Liver (tissue), 3 donors: Measurements from ENCODE around the gene WARS2.

Experiments
- CTCF ChIP-seq: fragments of 150-350 bp; IDR thresholded peaks from 2 replicates; pipeline ENCODE4 v1.5.1; 2017; ENCODE audit warnings: improper control_type of control experiment, low read depth, low read length; ENCODE audit not compliant: missing input control
- EGR1 ChIP-seq, 2 donors: IDR thresholded peaks; 2 replicates each; pipeline ENCODE4 v1.6.1; 2016 to 2018; ENCODE audit warnings: antibody characterized with exemption in 2 of 2, low read depth in 2 of 2
- GABPA ChIP-seq, 2 donors: IDR thresholded peaks in 1 of 2; conservative IDR thresholded peaks in 1 of 2; 2 replicates each; pipeline ENCODE4 v1.6.1; 2016; ENCODE audit warnings: antibody characterized with exemption in 2 of 2, mild to moderate bottlenecking in 1 of 2, moderate library complexity in 1 of 2
- JUND ChIP-seq, 2 donors: IDR thresholded peaks; 2 replicates each; pipeline ENCODE4 v1.6.1; 2016; ENCODE audit warnings: antibody characterized with exemption in 2 of 2
- MAX ChIP-seq: IDR thresholded peaks from 2 replicates; pipeline ENCODE4 v1.6.1; 2016; ENCODE audit warnings: antibody characterized with exemption
- NR2F2 ChIP-seq: IDR thresholded peaks from 2 replicates; pipeline ENCODE4 v1.6.1; 2016; ENCODE audit warnings: antibody characterized with exemption
- RAD21 ChIP-seq, 2 donors: IDR thresholded peaks; 2 replicates each; pipeline ENCODE4 v1.6.1; 2016; ENCODE audit warnings: antibody characterized with exemption in 2 of 2, mild to moderate bottlenecking in 2 of 2
- RXRA ChIP-seq, 2 donors: IDR thresholded peaks; 2 replicates each; pipeline ENCODE4 v1.6.1; 2017 to 2018; ENCODE audit warnings: antibody characterized with exemption in 2 of 2, mild to moderate bottlenecking in 1 of 2
- SP1 ChIP-seq: IDR thresholded peaks from 2 replicates; pipeline ENCODE4 v1.6.1; 2018; ENCODE audit warnings: antibody characterized with exemption, mild to moderate bottlenecking
- TAF1 ChIP-seq: conservative IDR thresholded peaks from 2 replicates; pipeline ENCODE4 v1.6.1; 2016; ENCODE audit warnings: antibody characterized with exemption, mild to moderate bottlenecking
- YY1 ChIP-seq: IDR thresholded peaks from 2 replicates; pipeline ENCODE4 v1.6.1; 2016; ENCODE audit warnings: antibody characterized with exemption, mild to moderate bottlenecking
- ZBTB33 ChIP-seq: IDR thresholded peaks from 2 replicates; pipeline ENCODE4 v1.6.1; 2016; ENCODE audit warnings: antibody characterized with exemption
- TF ChIP-seq, protein P1 (sequence below): IDR thresholded peaks from 2 replicates; pipeline ENCODE4 v1.6.1; 2016; ENCODE audit warnings: antibody characterized with exemption, mild to moderate bottlenecking
- TF ChIP-seq, protein P2 (sequence below): IDR thresholded peaks from 2 replicates; pipeline ENCODE4 v1.6.1; 2016; ENCODE audit warnings: antibody characterized with exemption
- donor health status: healthy.
- donor health status: healthy.

- no peak for TF ChIP-seq TAF1
- TF ChIP-seq MAX, result no peak
- TF ChIP-seq EGR1 (IDR thresholded peaks at IDR 0.05; ENCODE audit: low read depth in 2 of 2), result no peak
- TF ChIP-seq CTCF, result no peak
- TF ChIP-seq JUND (IDR thresholded peaks at IDR 0.05), result no peak
- TF ChIP-seq SP1, result no peak
- TF ChIP-seq, protein P1, sequence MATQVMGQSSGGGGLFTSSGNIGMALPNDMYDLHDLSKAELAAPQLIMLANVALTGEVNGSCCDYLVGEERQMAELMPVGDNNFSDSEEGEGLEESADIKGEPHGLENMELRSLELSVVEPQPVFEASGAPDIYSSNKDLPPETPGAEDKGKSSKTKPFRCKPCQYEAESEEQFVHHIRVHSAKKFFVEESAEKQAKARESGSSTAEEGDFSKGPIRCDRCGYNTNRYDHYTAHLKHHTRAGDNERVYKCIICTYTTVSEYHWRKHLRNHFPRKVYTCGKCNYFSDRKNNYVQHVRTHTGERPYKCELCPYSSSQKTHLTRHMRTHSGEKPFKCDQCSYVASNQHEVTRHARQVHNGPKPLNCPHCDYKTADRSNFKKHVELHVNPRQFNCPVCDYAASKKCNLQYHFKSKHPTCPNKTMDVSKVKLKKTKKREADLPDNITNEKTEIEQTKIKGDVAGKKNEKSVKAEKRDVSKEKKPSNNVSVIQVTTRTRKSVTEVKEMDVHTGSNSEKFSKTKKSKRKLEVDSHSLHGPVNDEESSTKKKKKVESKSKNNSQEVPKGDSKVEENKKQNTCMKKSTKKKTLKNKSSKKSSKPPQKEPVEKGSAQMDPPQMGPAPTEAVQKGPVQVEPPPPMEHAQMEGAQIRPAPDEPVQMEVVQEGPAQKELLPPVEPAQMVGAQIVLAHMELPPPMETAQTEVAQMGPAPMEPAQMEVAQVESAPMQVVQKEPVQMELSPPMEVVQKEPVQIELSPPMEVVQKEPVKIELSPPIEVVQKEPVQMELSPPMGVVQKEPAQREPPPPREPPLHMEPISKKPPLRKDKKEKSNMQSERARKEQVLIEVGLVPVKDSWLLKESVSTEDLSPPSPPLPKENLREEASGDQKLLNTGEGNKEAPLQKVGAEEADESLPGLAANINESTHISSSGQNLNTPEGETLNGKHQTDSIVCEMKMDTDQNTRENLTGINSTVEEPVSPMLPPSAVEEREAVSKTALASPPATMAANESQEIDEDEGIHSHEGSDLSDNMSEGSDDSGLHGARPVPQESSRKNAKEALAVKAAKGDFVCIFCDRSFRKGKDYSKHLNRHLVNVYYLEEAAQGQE, result no peak
- TF ChIP-seq YY1, result no peak
- TF ChIP-seq GABPA (IDR thresholded peaks at IDR 0.05 in 1 of 2, conservative IDR thresholded peaks at IDR 0.05 in 1 of 2), result no peak
- no peak for TF ChIP-seq ZBTB33
- TF ChIP-seq RAD21 (IDR thresholded peaks at IDR 0.05), result no peak
- TF ChIP-seq, protein P2, sequence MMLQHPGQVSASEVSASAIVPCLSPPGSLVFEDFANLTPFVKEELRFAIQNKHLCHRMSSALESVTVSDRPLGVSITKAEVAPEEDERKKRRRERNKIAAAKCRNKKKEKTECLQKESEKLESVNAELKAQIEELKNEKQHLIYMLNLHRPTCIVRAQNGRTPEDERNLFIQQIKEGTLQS, result no peak
- TF ChIP-seq NR2F2, result no peak
- no peak for TF ChIP-seq RXRA (IDR thresholded peaks at IDR 0.05)
These were observed 150.5 kb downstream of the WARS2 start for GRCh38 chr1:118989878-118990378.
